ENCODE measurements around the gene PFN3.

DNA sequence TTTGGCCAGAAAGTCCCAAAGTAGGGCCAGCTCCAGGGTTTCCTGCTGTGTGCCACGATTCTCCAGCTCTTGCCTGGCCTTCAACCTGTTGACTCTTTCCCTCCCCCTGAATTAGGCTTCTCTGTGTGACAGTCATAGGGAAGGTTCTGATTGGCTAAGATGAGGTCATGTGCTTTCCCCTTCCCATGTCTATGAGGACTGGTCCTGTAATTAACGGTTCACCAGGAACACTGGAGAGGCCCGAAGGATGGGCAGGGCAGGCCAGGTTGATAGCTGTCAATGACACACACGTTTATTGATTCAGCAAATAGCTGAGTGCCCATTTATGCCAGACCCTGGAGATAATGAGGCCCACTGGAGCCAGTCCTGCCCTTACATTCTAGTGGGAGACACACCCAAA, 37.2 kb upstream of the PFN3 start:
- TF ChIP-seq, protein P1, sequence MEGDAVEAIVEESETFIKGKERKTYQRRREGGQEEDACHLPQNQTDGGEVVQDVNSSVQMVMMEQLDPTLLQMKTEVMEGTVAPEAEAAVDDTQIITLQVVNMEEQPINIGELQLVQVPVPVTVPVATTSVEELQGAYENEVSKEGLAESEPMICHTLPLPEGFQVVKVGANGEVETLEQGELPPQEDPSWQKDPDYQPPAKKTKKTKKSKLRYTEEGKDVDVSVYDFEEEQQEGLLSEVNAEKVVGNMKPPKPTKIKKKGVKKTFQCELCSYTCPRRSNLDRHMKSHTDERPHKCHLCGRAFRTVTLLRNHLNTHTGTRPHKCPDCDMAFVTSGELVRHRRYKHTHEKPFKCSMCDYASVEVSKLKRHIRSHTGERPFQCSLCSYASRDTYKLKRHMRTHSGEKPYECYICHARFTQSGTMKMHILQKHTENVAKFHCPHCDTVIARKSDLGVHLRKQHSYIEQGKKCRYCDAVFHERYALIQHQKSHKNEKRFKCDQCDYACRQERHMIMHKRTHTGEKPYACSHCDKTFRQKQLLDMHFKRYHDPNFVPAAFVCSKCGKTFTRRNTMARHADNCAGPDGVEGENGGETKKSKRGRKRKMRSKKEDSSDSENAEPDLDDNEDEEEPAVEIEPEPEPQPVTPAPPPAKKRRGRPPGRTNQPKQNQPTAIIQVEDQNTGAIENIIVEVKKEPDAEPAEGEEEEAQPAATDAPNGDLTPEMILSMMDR (IDR thresholded peaks at IDR 0.05) = no peak
- TF ChIP-seq CREB1 (CRISPR knock-in tag; IDR thresholded peaks at IDR 0.05) (no peak), FOXP1 (CRISPR knock-in tag; IDR thresholded peaks at IDR 0.05; ENCODE audit: borderline replicate concordance) (no peak), NFYB (CRISPR knock-in tag; conservative IDR thresholded peaks at IDR 0.05; ENCODE audit: low read depth) (peak; percentile 50)
- TF ChIP-seq, protein P2, sequence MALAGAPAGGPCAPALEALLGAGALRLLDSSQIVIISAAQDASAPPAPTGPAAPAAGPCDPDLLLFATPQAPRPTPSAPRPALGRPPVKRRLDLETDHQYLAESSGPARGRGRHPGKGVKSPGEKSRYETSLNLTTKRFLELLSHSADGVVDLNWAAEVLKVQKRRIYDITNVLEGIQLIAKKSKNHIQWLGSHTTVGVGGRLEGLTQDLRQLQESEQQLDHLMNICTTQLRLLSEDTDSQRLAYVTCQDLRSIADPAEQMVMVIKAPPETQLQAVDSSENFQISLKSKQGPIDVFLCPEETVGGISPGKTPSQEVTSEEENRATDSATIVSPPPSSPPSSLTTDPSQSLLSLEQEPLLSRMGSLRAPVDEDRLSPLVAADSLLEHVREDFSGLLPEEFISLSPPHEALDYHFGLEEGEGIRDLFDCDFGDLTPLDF (CRISPR knock-in tag; IDR thresholded peaks at IDR 0.05) = no peak
- TF ChIP-seq, protein P3, sequence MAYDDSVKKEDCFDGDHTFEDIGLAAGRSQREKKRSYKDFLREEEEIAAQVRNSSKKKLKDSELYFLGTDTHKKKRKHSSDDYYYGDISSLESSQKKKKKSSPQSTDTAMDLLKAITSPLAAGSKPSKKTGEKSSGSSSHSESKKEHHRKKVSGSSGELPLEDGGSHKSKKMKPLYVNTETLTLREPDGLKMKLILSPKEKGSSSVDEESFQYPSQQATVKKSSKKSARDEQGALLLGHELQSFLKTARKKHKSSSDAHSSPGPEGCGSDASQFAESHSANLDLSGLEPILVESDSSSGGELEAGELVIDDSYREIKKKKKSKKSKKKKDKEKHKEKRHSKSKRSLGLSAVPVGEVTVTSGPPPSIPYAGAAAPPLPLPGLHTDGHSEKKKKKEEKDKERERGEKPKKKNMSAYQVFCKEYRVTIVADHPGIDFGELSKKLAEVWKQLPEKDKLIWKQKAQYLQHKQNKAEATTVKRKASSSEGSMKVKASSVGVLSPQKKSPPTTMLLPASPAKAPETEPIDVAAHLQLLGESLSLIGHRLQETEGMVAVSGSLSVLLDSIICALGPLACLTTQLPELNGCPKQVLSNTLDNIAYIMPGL (CRISPR knock-in tag; IDR thresholded peaks at IDR 0.05) = no peak
- TF ChIP-seq, protein P4, sequence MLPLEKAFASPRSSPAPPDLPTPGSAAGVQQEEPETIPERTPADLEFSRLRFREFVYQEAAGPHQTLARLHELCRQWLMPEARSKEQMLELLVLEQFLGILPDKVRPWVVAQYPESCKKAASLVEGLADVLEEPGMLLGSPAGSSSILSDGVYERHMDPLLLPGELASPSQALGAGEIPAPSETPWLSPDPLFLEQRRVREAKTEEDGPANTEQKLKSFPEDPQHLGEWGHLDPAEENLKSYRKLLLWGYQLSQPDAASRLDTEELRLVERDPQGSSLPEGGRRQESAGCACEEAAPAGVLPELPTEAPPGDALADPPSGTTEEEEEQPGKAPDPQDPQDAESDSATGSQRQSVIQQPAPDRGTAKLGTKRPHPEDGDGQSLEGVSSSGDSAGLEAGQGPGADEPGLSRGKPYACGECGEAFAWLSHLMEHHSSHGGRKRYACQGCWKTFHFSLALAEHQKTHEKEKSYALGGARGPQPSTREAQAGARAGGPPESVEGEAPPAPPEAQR (CRISPR knock-in tag; IDR thresholded peaks at IDR 0.05) = no peak
- TF ChIP-seq, protein P5, sequence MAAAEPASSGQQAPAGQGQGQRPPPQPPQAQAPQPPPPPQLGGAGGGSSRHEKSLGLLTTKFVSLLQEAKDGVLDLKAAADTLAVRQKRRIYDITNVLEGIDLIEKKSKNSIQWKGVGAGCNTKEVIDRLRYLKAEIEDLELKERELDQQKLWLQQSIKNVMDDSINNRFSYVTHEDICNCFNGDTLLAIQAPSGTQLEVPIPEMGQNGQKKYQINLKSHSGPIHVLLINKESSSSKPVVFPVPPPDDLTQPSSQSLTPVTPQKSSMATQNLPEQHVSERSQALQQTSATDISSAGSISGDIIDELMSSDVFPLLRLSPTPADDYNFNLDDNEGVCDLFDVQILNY (CRISPR knock-in tag; IDR thresholded peaks at IDR 0.05) = no peak
- TF ChIP-seq, protein P6, sequence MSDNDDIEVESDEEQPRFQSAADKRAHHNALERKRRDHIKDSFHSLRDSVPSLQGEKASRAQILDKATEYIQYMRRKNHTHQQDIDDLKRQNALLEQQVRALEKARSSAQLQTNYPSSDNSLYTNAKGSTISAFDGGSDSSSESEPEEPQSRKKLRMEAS (CRISPR knock-in tag; IDR thresholded peaks at IDR 0.05) = no peak
- TF ChIP-seq, protein P7, sequence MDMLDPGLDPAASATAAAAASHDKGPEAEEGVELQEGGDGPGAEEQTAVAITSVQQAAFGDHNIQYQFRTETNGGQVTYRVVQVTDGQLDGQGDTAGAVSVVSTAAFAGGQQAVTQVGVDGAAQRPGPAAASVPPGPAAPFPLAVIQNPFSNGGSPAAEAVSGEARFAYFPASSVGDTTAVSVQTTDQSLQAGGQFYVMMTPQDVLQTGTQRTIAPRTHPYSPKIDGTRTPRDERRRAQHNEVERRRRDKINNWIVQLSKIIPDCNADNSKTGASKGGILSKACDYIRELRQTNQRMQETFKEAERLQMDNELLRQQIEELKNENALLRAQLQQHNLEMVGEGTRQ (CRISPR knock-in tag; IDR thresholded peaks at IDR 0.05) = peak; percentile 71
